SK-N-DZ (cell line): ENCODE measurements around the gene RNF14.

ENCODE experiments used
- DNase-seq: peaks from one replicate; pipeline ENCODE4 v3.0.0-alpha.2; 2015; ENCODE audit warnings: low spot score

Gene RNF14

GRCh38 chr5:141947316-141947715 lies 21.6 kb upstream of the RNF14 start:
- DNase-seq, result no peak

GRCh38 chr5:141948812-141949211 lies 20.1 kb upstream of the RNF14 start:
- no peak for DNase-seq

- DNase-seq, result no peak
Measured at GRCh38 chr5:141949511-141949910, 19.4 kb upstream of the RNF14 start.

GRCh38 chr5:141950207-141951005 lies 18.5 kb upstream of the RNF14 start:
- no peak for DNase-seq

GRCh38 chr5:141951332-141951781 lies 17.5 kb upstream of the RNF14 start:
- peak; percentile 64 for DNase-seq

GRCh38 chr5:141952020-141952419 lies 16.9 kb upstream of the RNF14 start:
- DNase-seq, result no peak

- no peak for DNase-seq
Measured at GRCh38 chr5:141954194-141954593, 14.7 kb upstream of the RNF14 start.

GRCh38 chr5:141957367-141957996 lies 11.4 kb upstream of the RNF14 start:
- DNase-seq, result no peak

GRCh38 chr5:141958113-141958512 lies 10.8 kb upstream of the RNF14 start, which contains the start of gene PCDH12:
Gene PCDH12 (minus strand): TSS chr5:141958202. CDS start chr5:141957851, 351 bp downstream.
- no peak for DNase-seq

- DNase-seq, result no peak
Measured at GRCh38 chr5:141958546-141959172, 10.2 kb upstream of the RNF14 start.

- peak; percentile 64 for DNase-seq
Measured at GRCh38 chr5:141960018-141960417, 8.9 kb upstream of the RNF14 start.

GRCh38 chr5:141960449-141961323 lies 8.2 kb upstream of the RNF14 start:
- DNase-seq, result peak; percentile 84

- DNase-seq, result no peak
Measured at GRCh38 chr5:141961466-141961865, 7.4 kb upstream of the RNF14 start.

GRCh38 chr5:141963701-141964100 lies 5.2 kb upstream of the RNF14 start:
- DNase-seq, result no peak

GRCh38 chr5:141965071-141965470 lies 3.8 kb upstream of the RNF14 start:
- DNase-seq, result no peak

- no peak for DNase-seq
Measured at GRCh38 chr5:141966275-141966962, 2.5 kb upstream of the RNF14 start.

- DNase-seq, result no peak
Measured at GRCh38 chr5:141966963-141967333, 2.0 kb upstream of the RNF14 start.

- DNase-seq, result no peak
Measured at GRCh38 chr5:141969783-141970771, 1.2 kb downstream of the RNF14 start.

- no peak for DNase-seq
Measured at GRCh38 chr5:141973871-141974595, 5.1 kb downstream of the RNF14 start.
